HEK293 (cell line): ENCODE data around the gene TOR2A.

Experiments
- CTCF ChIA-PET: fragments of 350-600 bp; formaldehyde crosslinking; extraction: SDS; loops from one replicate; lab custom pipeline; 2021; ENCODE audit warnings: antibody characterized with exemption; lab: Yijun Ruan, JAX
- POLR2A ChIA-PET: fragments of 300-600 bp; formaldehyde crosslinking; extraction: SDS; loops from one replicate; lab custom pipeline; 2020; ENCODE audit warnings: antibody characterized with exemption, inconsistent platforms; lab: Yijun Ruan, JAX
- H3K27ac ChIP-seq: fragments of 200-500 bp; sonication (Bioruptor generic); 2 replicates; pipeline ENCODE4 v1.5.1; 2014; ENCODE audit warnings: low read depth, low read length, control low read depth, inconsistent platforms; ENCODE audit errors: extremely low read depth
- H3K36me3 ChIP-seq, 2 experiments: fragments of 200-500 bp in 1 of 2; sonication (Bioruptor generic) in 1 of 2; 1 replicate in 1 of 2; 2 replicates in 1 of 2; pipeline ENCODE4 v1.5.1; 2014 to 2017; ENCODE audit warnings: inconsistent platforms in 2 of 2, low read length in 2 of 2; ENCODE audit not compliant: control insufficient read depth in 2 of 2, insufficient read depth in 1 of 2
- H3K4me1 ChIP-seq: fragments of 200-500 bp; sonication (Bioruptor generic); 2 replicates; pipeline ENCODE4 v1.5.1; 2014; ENCODE audit warnings: mild to moderate bottlenecking, low read length, inconsistent platforms; ENCODE audit not compliant: control insufficient read depth, insufficient read depth
- H3K4me3 ChIP-seq: 2 replicates; pipeline ENCODE4 v1.5.1; 2011; ENCODE audit warnings: low read depth, mild to moderate bottlenecking, control low read depth, low read length, moderate library complexity
- H3K9me3 ChIP-seq: fragments of 200-500 bp; sonication (Bioruptor generic); 2 replicates; pipeline ENCODE4 v1.5.1; 2014; ENCODE audit warnings: low read depth, low read length, inconsistent platforms; ENCODE audit not compliant: control insufficient read depth, insufficient read depth
- GLIS1 ChIP-seq: fragments of 450-650 bp; formaldehyde crosslinking; IDR thresholded peaks from 2 replicates; pipeline ENCODE4 v1.5.1; 2016; ENCODE audit warnings: missing biosample characterization, missing genetic modification characterization
- PATZ1 ChIP-seq: fragments of 450-650 bp; formaldehyde crosslinking; IDR thresholded peaks from 2 replicates; pipeline ENCODE4 v1.5.1; 2016; ENCODE audit warnings: missing biosample characterization, missing genetic modification characterization
- PRDM6 ChIP-seq: fragments of 450-650 bp; formaldehyde crosslinking; IDR thresholded peaks from 2 replicates; pipeline ENCODE4 v1.5.1; 2017; ENCODE audit warnings: missing biosample characterization, missing genetic modification characterization
- REST ChIP-seq: fragments of 450-650 bp; formaldehyde crosslinking; IDR thresholded peaks from 2 replicates; pipeline ENCODE4 v1.5.1; 2016; ENCODE audit warnings: missing biosample characterization, missing genetic modification characterization
- SALL2 ChIP-seq: fragments of 450-650 bp; formaldehyde crosslinking; IDR thresholded peaks from 2 replicates; pipeline ENCODE4 v1.5.0; 2017; ENCODE audit warnings: missing biosample characterization, mild to moderate bottlenecking, missing genetic modification characterization, borderline replicate concordance
- SCRT2 ChIP-seq: fragments of 450-650 bp; formaldehyde crosslinking; IDR thresholded peaks from 2 replicates; pipeline ENCODE4 v1.5.1; 2016; ENCODE audit warnings: missing biosample characterization, missing genetic modification characterization
- ZBTB20 ChIP-seq: fragments of 450-650 bp; formaldehyde crosslinking; IDR thresholded peaks from 2 replicates; pipeline ENCODE4 v1.5.1; 2016; ENCODE audit warnings: missing biosample characterization, missing genetic modification characterization
- ZIC2 ChIP-seq: fragments of 450-650 bp; formaldehyde crosslinking; IDR thresholded peaks from 2 replicates; pipeline ENCODE4 v1.5.1; 2016; ENCODE audit warnings: missing biosample characterization, missing genetic modification characterization
- ZNF138 ChIP-seq: fragments of 450-650 bp; formaldehyde crosslinking; IDR thresholded peaks from 2 replicates; pipeline ENCODE4 v1.5.1; 2016; ENCODE audit warnings: missing biosample characterization, missing genetic modification characterization, borderline replicate concordance
- ZNF18 ChIP-seq: fragments of 450-650 bp; formaldehyde crosslinking; IDR thresholded peaks from 2 replicates; pipeline ENCODE4 v1.5.1; 2016; ENCODE audit warnings: missing biosample characterization, missing genetic modification characterization
- ZNF266 ChIP-seq: fragments of 450-650 bp; formaldehyde crosslinking; IDR thresholded peaks from 2 replicates; pipeline ENCODE4 v1.5.1; 2016; ENCODE audit warnings: missing biosample characterization, missing genetic modification characterization, low read depth
- ZNF280D ChIP-seq: fragments of 450-650 bp; formaldehyde crosslinking; IDR thresholded peaks from 2 replicates; pipeline ENCODE4 v1.5.1; 2016; ENCODE audit warnings: missing biosample characterization, missing genetic modification characterization
- ZNF341 ChIP-seq: fragments of 450-650 bp; formaldehyde crosslinking; IDR thresholded peaks from 2 replicates; pipeline ENCODE4; 2016; ENCODE audit warnings: low read depth, missing biosample characterization, missing genetic modification characterization
- ZNF394 ChIP-seq: fragments of 450-650 bp; formaldehyde crosslinking; IDR thresholded peaks from 2 replicates; pipeline ENCODE4 v1.5.1; 2016; ENCODE audit warnings: missing biosample characterization, missing genetic modification characterization, mild to moderate bottlenecking, moderate library complexity, borderline replicate concordance
- ZNF426 ChIP-seq: fragments of 450-650 bp; formaldehyde crosslinking; IDR thresholded peaks from 2 replicates; pipeline ENCODE4 v1.5.1; 2017; ENCODE audit warnings: missing biosample characterization, missing genetic modification characterization, mild to moderate bottlenecking, inconsistent platforms, moderate library complexity
- ZNF48 ChIP-seq: fragments of 450-650 bp; formaldehyde crosslinking; IDR thresholded peaks from 2 replicates; pipeline ENCODE4 v1.5.1; 2016; ENCODE audit warnings: missing biosample characterization, missing genetic modification characterization
- ZNF747 ChIP-seq: fragments of 450-650 bp; formaldehyde crosslinking; IDR thresholded peaks from 2 replicates; pipeline ENCODE4 v1.5.1; 2016; ENCODE audit warnings: missing biosample characterization, missing genetic modification characterization
- ZSCAN5A ChIP-seq: fragments of 450-650 bp; formaldehyde crosslinking; IDR thresholded peaks from 2 replicates; pipeline ENCODE4 v1.5.1; 2016; ENCODE audit warnings: missing biosample characterization, missing genetic modification characterization

The TOR2A gene

GRCh38 chr9:127711831-127712274, 23.2 kb downstream of the TOR2A start:
- H3K27ac ChIP-seq: no peak overlapping the region
- no peaks in the 10 kb centered on the region for H3K9me3 ChIP-seq
- no peak overlapping the region for H3K4me3 ChIP-seq
- ChIA-PET CTCF (interaction anchor here (1.6 kb wide), 1 partner anchor 23 kb away, joined by 5 read pairs; the partner anchor contains the start of gene TOR2A), POLR2A (interaction anchor here (1.2 kb wide), 2 partner anchors 23 to 186 kb away, joined by 4 read pairs; partner anchors contain the start of gene TOR2A)
- H3K4me1 ChIP-seq: no peaks in the 10 kb centered on the region
- no peaks in the 10 kb centered on the region for H3K36me3 ChIP-seq
- TF ChIP-seq ZNF48 (tag by site-specific recombination) (no peak), ZNF266 (tag by site-specific recombination) (no peak), ZNF138 (tag by site-specific recombination) (no peak), ZBTB20 (tag by site-specific recombination) (no peak; the same call in 1 of the 2 replicates), SCRT2 (tag by site-specific recombination) (peak; percentile 53), PATZ1 (0 out of 2 replicates have a peak, but pooled peaks have one; percentile 57), REST (tag by site-specific recombination) (no peak), PRDM6 (tag by site-specific recombination) (no peak), ZNF747 (no peak), ZIC2 (peak; percentile 89), ZNF394 (tag by site-specific recombination) (no peak), ZNF426 (tag by site-specific recombination) (no peak), ZNF341 (tag by site-specific recombination) (peak; percentile 19; the same call in 1 of the 2 replicates), ZSCAN5A (tag by site-specific recombination) (no peak), GLIS1 (tag by site-specific recombination) (peak; percentile 67)

GRCh38 chr9:127711226-127711701, 23.8 kb downstream of the TOR2A start:
- no peaks in the 10 kb centered on the region for H3K4me1 ChIP-seq
- ChIA-PET CTCF (interaction anchor here (0.6 to 0.9 kb wide), 3 partner anchors 23 to 95 kb away, joined by 3 to 4 read pairs (median 4); no protein-coding TSS in a partner anchor), POLR2A (interaction anchor here (1.2 kb wide), 2 partner anchors 24 to 186 kb away, joined by 4 read pairs; partner anchors contain the start of gene TOR2A)
- H3K27ac ChIP-seq: no peak overlapping the region
- H3K9me3 ChIP-seq: no peaks in the 10 kb centered on the region
- H3K36me3 ChIP-seq: no peaks in the 10 kb centered on the region
- no peak overlapping the region for H3K4me3 ChIP-seq
- TF ChIP-seq ZNF280D (no peak), ZNF18 (tag by site-specific recombination) (no peak), GLIS1 (tag by site-specific recombination) (peak; percentile 53; the same call in 1 of the 2 replicates), SALL2 (tag by site-specific recombination) (no peak)
